ENCODE results near the gene NT5DC3.
"Not testable (repeated sequence)": the region's sequence is repeated elsewhere in the genome, so short reads cannot be mapped to it uniquely, and the experiment has no call there.

Gene NT5DC3

GRCh38 chr12:103855036-103855712 lies 14.1 kb upstream of the NT5DC3 start:
- no peak for FAIRE-seq

- no peak for FAIRE-seq
These were observed 13.4 kb upstream of the NT5DC3 start for GRCh38 chr12:103854372-103854973.

- peak; percentile 77 for FAIRE-seq
These were observed 11.5 kb upstream of the NT5DC3 start for GRCh38 chr12:103852498-103852997.

- no peak for FAIRE-seq
These were observed 10.1 kb upstream of the NT5DC3 start for GRCh38 chr12:103851127-103851526.

- peak; percentile 17 for FAIRE-seq
These were observed 9.4 kb upstream of the NT5DC3 start for GRCh38 chr12:103850429-103850828.

GRCh38 chr12:103848917-103849491 lies 8.0 kb upstream of the NT5DC3 start:
- FAIRE-seq: no peak

GRCh38 chr12:103848143-103848542 lies 7.1 kb upstream of the NT5DC3 start:
- peak; percentile 81 for FAIRE-seq

GRCh38 chr12:103846415-103846814 lies 5.4 kb upstream of the NT5DC3 start:
- FAIRE-seq: peak; percentile 49

GRCh38 chr12:103844305-103844704 lies 3.3 kb upstream of the NT5DC3 start:
- no peak for FAIRE-seq

- FAIRE-seq: no peak
These were observed 903 bp upstream of the NT5DC3 start for GRCh38 chr12:103841690-103842584.

GRCh38 chr12:103840462-103840875 lies 565 bp downstream of the NT5DC3 start:
- FAIRE-seq: no peak

- FAIRE-seq: no peak
These were observed 1.2 kb downstream of the NT5DC3 start for GRCh38 chr12:103839609-103840461.

- no peak for FAIRE-seq
These were observed 1.9 kb downstream of the NT5DC3 start for GRCh38 chr12:103839103-103839502.

GRCh38 chr12:103838254-103838914 lies 2.6 kb downstream of the NT5DC3 start:
- no peak for FAIRE-seq

GRCh38 chr12:103836345-103836744 lies 4.7 kb downstream of the NT5DC3 start:
- FAIRE-seq: no peak

GRCh38 chr12:103835747-103836335 lies 5.2 kb downstream of the NT5DC3 start:
- FAIRE-seq: not testable (repeated sequence)

- no peak for FAIRE-seq
These were observed 6.1 kb downstream of the NT5DC3 start for GRCh38 chr12:103834942-103835341.

- no peak for FAIRE-seq
These were observed 7.1 kb downstream of the NT5DC3 start for GRCh38 chr12:103833891-103834290.

GRCh38 chr12:103833095-103833775 lies 7.8 kb downstream of the NT5DC3 start:
- FAIRE-seq: no peak
